ENCODE data around the gene PPP2R2D. TPM values are rescaled to one million over a fixed set of nuclear protein-coding genes. Genes with fewer than 3 reads are reported as not detected.

The PPP2R2D gene
- total RNA-seq, 1 donor from 2014 or later, result 34.2 TPM

- no peaks in the 10 kb centered on the region for H3K36me3 ChIP-seq (ENCODE audit: control insufficient read depth, insufficient read depth, low read length)
- FAIRE-seq, result no peak
- H3K27me3 ChIP-seq (ENCODE audit: control insufficient read depth, insufficient read depth, low read length), result no peaks in the 10 kb centered on the region
- no peak for DNase-seq (ENCODE audit: low read depth)
- TF ChIP-seq CTCF (IDR thresholded peaks at IDR 0.05; ENCODE audit: insufficient read depth, low read length, severe bottlenecking), result no peak
- H3K4me3 ChIP-seq (ENCODE audit: low read depth, low read length), result no peak overlapping the region
These were observed 42.0 kb upstream of the PPP2R2D start for GRCh38 chr10:131858583-131859340.

GRCh38 chr10:131859341-131860020, 41.3 kb upstream of the PPP2R2D start:
- Histone ChIP-seq H3K4me3 (ENCODE audit: low read depth, low read length) (no peak overlapping the region), H3K27me3 (ENCODE audit: control insufficient read depth, insufficient read depth, low read length) (no peaks in the 10 kb centered on the region), H3K36me3 (ENCODE audit: control insufficient read depth, insufficient read depth, low read length) (no peaks in the 10 kb centered on the region)
- DNase-seq (ENCODE audit: low read depth) (peak; percentile 17), FAIRE-seq (no peak)
- TF ChIP-seq CTCF (IDR thresholded peaks at IDR 0.05; ENCODE audit: insufficient read depth, low read length, severe bottlenecking), result no peak

GRCh38 chr10:131860311-131860710, 40.5 kb upstream of the PPP2R2D start:
- no peaks in the 10 kb centered on the region for H3K27me3 ChIP-seq (ENCODE audit: control insufficient read depth, insufficient read depth, low read length)
- no peak for TF ChIP-seq CTCF (IDR thresholded peaks at IDR 0.05; ENCODE audit: insufficient read depth, low read length, severe bottlenecking)
- FAIRE-seq, result no peak
- H3K4me3 ChIP-seq (ENCODE audit: low read depth, low read length), result no peak overlapping the region
- no peak for DNase-seq (ENCODE audit: low read depth)
- no peaks in the 10 kb centered on the region for H3K36me3 ChIP-seq (ENCODE audit: control insufficient read depth, insufficient read depth, low read length)

GRCh38 chr10:131860806-131861440, 39.9 kb upstream of the PPP2R2D start:
- TF ChIP-seq CTCF (IDR thresholded peaks at IDR 0.05; ENCODE audit: insufficient read depth, low read length, severe bottlenecking), result no peak
- Histone ChIP-seq H3K36me3 (ENCODE audit: control insufficient read depth, insufficient read depth, low read length) (no peaks in the 10 kb centered on the region), H3K27me3 (ENCODE audit: control insufficient read depth, insufficient read depth, low read length) (no peaks in the 10 kb centered on the region), H3K4me3 (ENCODE audit: low read depth, low read length) (no peak overlapping the region)
- DNase-seq (ENCODE audit: low read depth) (no peak), FAIRE-seq (no peak)

- no peak for TF ChIP-seq CTCF (IDR thresholded peaks at IDR 0.05; ENCODE audit: insufficient read depth, low read length, severe bottlenecking)
- Histone ChIP-seq H3K36me3 (ENCODE audit: control insufficient read depth, insufficient read depth, low read length) (no peaks in the 10 kb centered on the region), H3K27me3 (ENCODE audit: control insufficient read depth, insufficient read depth, low read length) (no peaks in the 10 kb centered on the region), H3K4me3 (ENCODE audit: low read depth, low read length) (no peak overlapping the region)
- no peak for FAIRE-seq
- DNase-seq (ENCODE audit: low read depth), result peak; percentile 6
These were observed 38.3 kb upstream of the PPP2R2D start for GRCh38 chr10:131862548-131862947.

Measured in bronchial epithelial cell (primary cell).